Amniotic stem cell (primary cell): ENCODE data around the gene NONO.
"Not testable (repeated sequence)": the region's sequence is repeated elsewhere in the genome, so short reads cannot be mapped to it uniquely, and the experiment has no call there.

Source experiments
- DNase-seq: peaks from one replicate; lab custom pipeline; 2025; lab: John Stamatoyannopoulos, UW

Gene NONO, protein sequence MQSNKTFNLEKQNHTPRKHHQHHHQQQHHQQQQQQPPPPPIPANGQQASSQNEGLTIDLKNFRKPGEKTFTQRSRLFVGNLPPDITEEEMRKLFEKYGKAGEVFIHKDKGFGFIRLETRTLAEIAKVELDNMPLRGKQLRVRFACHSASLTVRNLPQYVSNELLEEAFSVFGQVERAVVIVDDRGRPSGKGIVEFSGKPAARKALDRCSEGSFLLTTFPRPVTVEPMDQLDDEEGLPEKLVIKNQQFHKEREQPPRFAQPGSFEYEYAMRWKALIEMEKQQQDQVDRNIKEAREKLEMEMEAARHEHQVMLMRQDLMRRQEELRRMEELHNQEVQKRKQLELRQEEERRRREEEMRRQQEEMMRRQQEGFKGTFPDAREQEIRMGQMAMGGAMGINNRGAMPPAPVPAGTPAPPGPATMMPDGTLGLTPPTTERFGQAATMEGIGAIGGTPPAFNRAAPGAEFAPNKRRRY

GRCh38 chrX:71283403-71284143 is at the start of gene NONO:
Gene NONO, plus strand, starts transcription at chrX:71283635. Its CDS starts 7,003 bp downstream, at chrX:71290638.
- peak; percentile 87 for DNase-seq

DNA sequence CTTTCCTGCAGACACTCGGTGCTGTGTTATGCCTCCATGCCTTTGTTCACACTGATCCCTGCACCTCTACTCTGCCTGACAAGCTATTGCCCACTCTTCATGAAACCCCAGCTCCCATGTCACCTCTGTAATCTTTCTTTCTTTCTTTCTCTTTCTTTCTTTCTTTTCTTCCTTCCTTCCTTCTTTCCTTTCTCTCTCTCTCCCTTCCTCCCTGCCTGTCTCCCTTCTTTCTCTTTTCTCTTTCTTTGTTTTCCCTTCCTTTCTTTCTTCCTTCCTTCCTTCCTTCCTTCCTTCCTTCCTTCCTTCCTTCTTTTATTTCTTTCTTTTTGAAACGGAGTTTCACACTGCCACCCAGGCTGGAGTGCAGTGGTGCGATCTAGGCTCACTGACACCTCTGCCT is 48.0 kb upstream of the NONO start:
- DNase-seq: no peak

DNA sequence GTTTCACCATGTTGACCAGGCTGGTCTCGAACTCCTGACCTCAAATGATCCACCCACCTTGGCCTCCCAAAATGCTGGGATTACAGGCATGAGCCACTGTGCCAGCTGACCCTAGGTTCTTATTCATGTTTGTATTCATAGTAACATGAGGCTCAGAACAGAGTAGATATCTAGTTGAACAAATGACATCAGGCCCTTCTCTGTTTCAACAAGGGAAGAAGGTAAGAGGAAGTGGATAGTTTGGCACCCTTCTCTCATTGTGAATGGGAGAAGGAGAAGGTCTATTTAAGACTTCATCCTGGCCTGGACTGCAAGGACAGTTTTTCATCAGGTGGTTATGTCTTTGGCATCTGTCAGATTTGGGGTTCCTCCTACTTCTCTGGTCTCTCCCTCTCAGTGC is 46.6 kb upstream of the NONO start:
- no peak for DNase-seq

DNA sequence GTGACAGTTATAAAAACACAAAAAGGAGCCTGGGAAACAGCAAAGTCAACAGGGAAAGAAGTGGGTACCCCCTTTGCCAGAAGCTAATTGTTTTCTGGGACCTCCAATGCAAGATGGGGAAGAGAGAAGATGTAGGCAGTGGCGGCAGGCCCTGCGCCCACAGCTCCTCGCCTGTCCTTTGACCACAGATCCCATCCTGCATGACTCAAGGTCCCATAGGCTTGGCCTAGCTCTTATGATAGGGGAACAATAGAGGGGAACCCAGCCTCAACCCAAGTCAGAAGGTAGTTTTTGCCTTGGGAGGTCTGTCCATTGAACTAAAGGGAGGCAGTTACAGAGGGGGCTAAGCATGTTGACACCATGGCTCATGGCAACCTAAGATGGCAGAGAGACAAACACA is 43.7 kb upstream of the NONO start:
- DNase-seq: no peak

GRCh38 chrX:71241301-71241700 is 42.1 kb upstream of the NONO start:
- DNase-seq: no peak

DNA sequence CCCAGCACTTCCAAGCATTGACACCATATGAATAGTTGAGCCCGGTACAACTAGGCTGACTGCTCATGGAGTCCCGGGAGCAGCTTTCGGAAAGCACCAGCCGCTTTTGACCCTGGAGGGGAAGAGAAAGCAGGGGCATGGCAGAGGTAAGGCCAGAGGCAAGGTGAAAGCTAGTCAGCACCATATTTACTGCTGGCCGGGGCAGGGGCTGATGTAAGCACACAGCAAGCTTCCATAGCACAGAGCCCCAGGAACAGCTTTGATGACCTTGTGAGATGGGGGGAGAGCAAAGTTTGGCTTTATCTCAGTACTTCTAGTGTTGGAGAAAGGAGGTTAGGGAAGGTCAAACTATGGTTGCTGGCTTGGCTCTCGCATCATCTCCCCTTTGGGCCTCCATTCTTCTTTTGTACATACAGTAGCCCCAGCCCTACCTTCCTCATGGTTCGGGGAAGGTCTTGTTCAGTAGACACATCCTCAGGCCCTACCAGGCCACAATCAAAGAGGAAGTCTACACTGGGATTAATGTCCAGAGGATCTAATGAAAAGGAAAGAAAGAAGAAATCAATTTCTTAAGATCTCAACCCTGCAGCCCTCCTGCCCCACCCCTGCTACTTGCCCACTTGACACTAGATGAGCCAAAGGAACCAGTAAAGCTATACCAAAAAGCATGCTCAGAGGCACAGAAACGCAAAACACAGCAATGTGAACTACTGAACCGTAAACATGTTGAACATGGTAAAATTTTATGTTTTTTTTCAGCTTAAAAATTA is 38.9 kb upstream of the NONO start:
- no peak for DNase-seq

GRCh38 chrX:71245159-71245558 is 38.3 kb upstream of the NONO start:
- no peak for DNase-seq

- no peak for DNase-seq
These were observed 32.6 kb upstream of the NONO start for GRCh38 chrX:71250841-71251240.

DNA sequence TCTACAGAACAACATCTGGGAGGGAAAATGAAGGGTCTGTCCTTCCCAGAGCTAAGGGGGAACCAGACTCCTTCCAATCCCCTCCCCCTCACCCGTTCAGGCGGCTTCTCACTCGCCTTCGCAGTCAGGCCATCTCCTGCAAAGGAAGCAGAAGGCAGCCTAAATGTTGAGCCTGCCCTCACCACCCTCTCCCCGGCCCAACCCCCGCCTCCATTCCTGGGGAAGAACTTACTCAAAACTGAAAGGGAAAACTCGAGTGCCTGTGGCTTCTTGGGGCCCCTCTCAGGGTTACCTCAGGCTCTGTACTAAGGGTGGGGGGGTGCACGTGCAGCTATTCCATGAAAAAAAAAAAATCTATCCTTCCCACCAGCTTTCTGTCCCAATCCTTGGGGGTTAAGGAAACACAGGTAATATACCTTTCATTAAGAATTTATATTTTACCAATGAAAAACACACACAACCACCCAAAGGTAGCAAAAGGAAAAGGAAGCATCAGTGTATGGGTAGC is 31.9 kb upstream of the NONO start:
- DNase-seq: no peak

GRCh38 chrX:71252221-71252620 is 31.2 kb upstream of the NONO start:
- DNase-seq: no peak

GRCh38 chrX:71253253-71254091 is 30.0 kb upstream of the NONO start:
- DNase-seq: no peak

GRCh38 chrX:71254092-71254963 is 29.1 kb upstream of the NONO start, which contains the start of gene ZMYM3:
Gene ZMYM3, minus strand, starts transcription at chrX:71254140. Its CDS starts 885 bp downstream, at chrX:71253255.
- peak; percentile 9 for DNase-seq

DNA sequence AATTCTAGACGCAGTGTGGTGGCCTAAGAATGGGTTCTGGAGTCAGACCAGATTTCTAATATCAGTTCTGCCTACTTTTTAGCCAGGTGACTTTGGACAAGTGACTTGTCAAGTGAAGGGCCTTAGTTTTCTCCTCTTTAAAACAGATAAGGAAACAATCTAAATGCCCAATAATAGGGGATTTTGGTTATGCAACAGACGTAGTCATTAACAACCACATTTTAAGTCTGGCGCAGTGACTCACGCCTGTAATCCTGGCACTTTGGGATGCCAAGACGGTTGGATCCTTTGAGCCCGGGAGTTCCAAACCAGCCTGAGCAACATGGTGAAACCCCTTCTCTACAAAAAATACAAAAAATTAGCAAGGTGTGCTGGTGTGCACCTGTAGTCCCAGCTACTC is 27.4 kb upstream of the NONO start:
- no peak for DNase-seq

DNA sequence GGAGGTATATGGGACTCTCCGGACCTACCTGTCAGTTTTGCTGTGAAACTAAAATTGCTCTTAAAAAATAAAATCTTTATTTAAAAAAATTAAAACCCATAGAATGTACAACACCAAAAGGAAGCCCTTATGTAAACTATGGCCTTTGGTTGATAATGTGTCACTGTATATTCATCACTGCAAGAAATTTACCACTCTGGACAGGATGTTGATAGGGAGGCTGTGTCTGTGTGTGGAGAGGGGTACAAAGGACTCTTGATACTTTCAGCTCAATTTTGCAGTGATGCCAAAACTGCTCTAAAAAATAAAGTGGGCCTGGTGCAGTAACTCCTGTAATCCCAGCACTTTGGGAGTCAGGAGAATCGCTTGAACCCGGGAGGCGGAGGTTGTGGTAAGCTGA is 26.6 kb upstream of the NONO start:
- DNase-seq: no peak

DNA sequence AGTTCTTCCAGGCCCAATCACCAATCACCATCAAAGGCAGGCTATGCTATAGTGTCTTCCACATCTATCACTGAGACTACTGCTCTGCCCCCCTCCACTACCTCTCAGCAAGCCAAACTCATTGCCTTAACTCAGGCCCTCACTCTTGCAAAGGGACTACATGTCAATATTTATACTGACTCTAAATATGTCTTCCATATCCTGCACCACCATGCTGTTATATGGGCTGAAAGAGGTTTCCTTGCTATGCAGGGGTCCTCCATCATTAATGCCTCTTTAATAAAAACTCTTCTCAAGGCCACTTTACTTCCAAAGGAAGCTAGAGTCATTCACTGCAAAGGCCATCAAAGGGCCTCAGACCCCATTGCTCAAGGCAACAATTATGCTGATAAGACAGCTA is 14.8 kb upstream of the NONO start:
- not testable (repeated sequence) for DNase-seq

GRCh38 chrX:71269801-71270395 is 13.5 kb upstream of the NONO start:
- no peak for DNase-seq

GRCh38 chrX:71272313-71272712 is 11.1 kb upstream of the NONO start:
- DNase-seq: not testable (repeated sequence)

DNA sequence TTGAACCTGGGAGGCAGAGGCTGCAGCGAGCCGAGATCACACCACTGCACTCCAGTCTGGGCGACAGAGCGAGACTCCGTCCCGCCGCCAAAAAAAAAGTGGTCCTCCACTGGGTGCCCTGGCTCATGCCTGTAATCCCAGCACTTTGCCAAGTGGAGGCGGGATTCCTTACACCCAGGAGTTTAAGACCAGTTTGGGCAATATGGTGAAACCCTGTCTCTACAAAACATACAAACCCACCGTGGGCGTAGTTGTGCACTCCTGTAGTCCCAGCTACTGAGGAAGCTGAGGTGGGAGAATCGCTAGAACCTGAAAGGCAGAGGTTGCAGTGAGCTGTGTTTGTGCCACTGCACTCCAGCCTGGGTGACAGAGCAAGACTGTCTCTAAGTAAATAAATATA is 2.1 kb upstream of the NONO start:
- not testable (repeated sequence) for DNase-seq

DNA sequence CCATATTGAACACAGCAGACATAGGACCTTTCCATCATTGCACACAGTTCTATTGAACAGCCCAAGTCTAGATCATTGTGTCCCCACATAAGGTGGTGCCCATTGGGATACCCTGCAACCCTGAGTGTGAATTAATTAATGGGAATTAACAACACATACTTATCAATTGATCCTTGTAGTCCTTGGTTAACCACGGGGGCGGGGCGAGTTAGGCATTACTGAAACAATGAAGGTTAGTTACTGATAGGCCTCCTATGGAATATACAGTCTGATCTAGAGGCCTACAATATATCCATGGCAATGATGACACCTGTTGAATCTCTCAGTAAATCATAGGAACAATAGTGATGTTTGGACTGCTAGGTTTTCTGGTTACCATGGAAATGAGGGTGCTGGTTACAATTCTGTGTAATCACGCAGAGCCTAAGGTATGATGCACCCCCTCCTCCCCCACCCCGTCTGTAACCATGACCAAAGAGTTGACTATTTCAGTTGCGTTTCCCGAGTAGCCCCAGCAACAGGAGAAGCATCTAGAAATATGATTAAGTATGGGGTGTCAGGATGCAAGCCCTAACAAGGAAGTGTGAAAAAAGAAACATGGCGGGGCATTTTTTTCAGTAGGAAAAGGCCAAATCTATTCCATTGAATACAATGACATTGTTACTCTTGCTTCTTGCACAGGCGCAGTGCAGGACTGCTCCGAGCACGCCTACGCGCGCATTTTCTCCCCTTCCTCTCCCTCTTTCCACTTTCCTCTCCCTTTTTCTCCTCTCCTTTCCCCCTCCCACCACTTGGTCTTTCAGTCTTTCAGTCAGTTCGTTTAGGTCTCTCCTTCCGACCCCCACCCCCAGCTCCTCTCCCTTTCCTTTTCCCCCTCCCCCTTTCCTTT is 677 bp upstream of the NONO start:
- no peak for DNase-seq
